NCI-H2196 treated with DMSO at 0.1 percent for 48 hours (cell line): ENCODE results near the gene CNNM2.

ENCODE experiments used
- DNase-seq: peaks from one replicate; lab custom pipeline; 2025; ENCODE audit not compliant: unreplicated experiment; lab: John Stamatoyannopoulos, UW

Gene CNNM2

GRCh38 chr10:103069453-103070331 is 151.6 kb downstream of the CNNM2 start:
- DNase-seq = no peak

- DNase-seq = no peak
These were observed 154.2 kb downstream of the CNNM2 start for GRCh38 chr10:103072276-103072675.

- DNase-seq = no peak
These were observed 154.8 kb downstream of the CNNM2 start for GRCh38 chr10:103072891-103073290.

GRCh38 chr10:103077020-103077419 is 158.9 kb downstream of the CNNM2 start:
- no peak for DNase-seq

- DNase-seq = no peak
These were observed 159.6 kb downstream of the CNNM2 start for GRCh38 chr10:103077491-103078308.

- DNase-seq = no peak
These were observed 160.2 kb downstream of the CNNM2 start for GRCh38 chr10:103078309-103078615.

- no peak for DNase-seq
These were observed 160.6 kb downstream of the CNNM2 start for GRCh38 chr10:103078676-103079075.

GRCh38 chr10:103079100-103079499 is 161.0 kb downstream of the CNNM2 start:
- no peak for DNase-seq

- no peak for DNase-seq
These were observed 161.9 kb downstream of the CNNM2 start for GRCh38 chr10:103079946-103080345.

- DNase-seq = no peak
These were observed 162.9 kb downstream of the CNNM2 start for GRCh38 chr10:103080891-103081581.

GRCh38 chr10:103082683-103083082 is 164.6 kb downstream of the CNNM2 start:
- no peak for DNase-seq

GRCh38 chr10:103083266-103083976 is 165.3 kb downstream of the CNNM2 start:
- DNase-seq = no peak

GRCh38 chr10:103083977-103084320 is 165.9 kb downstream of the CNNM2 start:
- DNase-seq = no peak

- no peak for DNase-seq
These were observed 168.2 kb downstream of the CNNM2 start for GRCh38 chr10:103086261-103086660.

- no peak for DNase-seq
These were observed 168.7 kb downstream of the CNNM2 start for GRCh38 chr10:103086799-103087198.

GRCh38 chr10:103089493-103089892 is 171.4 kb downstream of the CNNM2 start:
- no peak for DNase-seq

- no peak for DNase-seq
These were observed 172.8 kb downstream of the CNNM2 start for GRCh38 chr10:103090911-103091310.

- DNase-seq = no peak
These were observed 176.9 kb downstream of the CNNM2 start for GRCh38 chr10:103095005-103095404.

GRCh38 chr10:103096130-103096529 is 178.0 kb downstream of the CNNM2 start:
- DNase-seq = no peak

GRCh38 chr10:103098240-103098639 is 180.1 kb downstream of the CNNM2 start:
- DNase-seq = no peak

GRCh38 chr10:103100620-103101019 is 182.5 kb downstream of the CNNM2 start:
- DNase-seq = no peak
